H9 (cell line): Measurements from ENCODE around the gene NUP35. TPM values are rescaled to one million over a fixed set of nuclear protein-coding genes. Genes with fewer than 3 reads are reported as not detected.

Experiments used
- DNase-seq: peaks from one replicate; pipeline ENCODE4 v3.0.0-alpha.2; 2017
- H2AFZ ChIP-seq: one replicate; pipeline ENCODE4 v1.6.1; 2013; ENCODE audit warnings: mild to moderate bottlenecking, low read length, control low read depth, moderate library complexity
- H2AK5ac ChIP-seq: 2 replicates; pipeline ENCODE4 v1.6.1; 2013; ENCODE audit warnings: low read length, control low read depth, mixed read lengths; ENCODE audit not compliant: insufficient read length
- H2BK120ac ChIP-seq: one replicate; pipeline ENCODE4 v1.6.1; 2013; ENCODE audit warnings: low read depth, mild to moderate bottlenecking, low read length, control low read depth, inconsistent platforms; ENCODE audit not compliant: poor library complexity, severe bottlenecking
- H2BK12ac ChIP-seq: 2 replicates; pipeline ENCODE4 v1.6.1; 2013; ENCODE audit warnings: low read length, control low read depth, mixed read lengths, low read depth; ENCODE audit not compliant: insufficient read length
- H2BK15ac ChIP-seq: 2 replicates; pipeline ENCODE4 v1.6.1; 2013; ENCODE audit warnings: low read depth, low read length, control low read depth
- H2BK20ac ChIP-seq: one replicate; pipeline ENCODE4 v1.6.1; 2013; ENCODE audit warnings: low read depth, mild to moderate bottlenecking, low read length, control low read depth, inconsistent platforms; ENCODE audit not compliant: poor library complexity, severe bottlenecking
- H2BK5ac ChIP-seq: 2 replicates; pipeline ENCODE4 v1.6.1; 2013; ENCODE audit warnings: low read length, control low read depth, mixed read lengths; ENCODE audit not compliant: insufficient read length
- H3K14ac ChIP-seq: 2 replicates; pipeline ENCODE4 v1.6.1; 2013; ENCODE audit warnings: low read length, control low read depth; ENCODE audit not compliant: insufficient read depth
- H3K18ac ChIP-seq: 2 replicates; pipeline ENCODE4 v1.6.1; 2013; ENCODE audit warnings: low read depth, mild to moderate bottlenecking, mixed read lengths, low read length, control low read depth; ENCODE audit not compliant: insufficient read length
- H3K23ac ChIP-seq: 2 replicates; pipeline ENCODE4 v1.6.1; 2013; ENCODE audit warnings: low read length, control low read depth, mixed read lengths, low read depth; ENCODE audit not compliant: insufficient read length
- H3K23me2 ChIP-seq: 2 replicates; pipeline ENCODE4 v1.6.1; 2013; ENCODE audit warnings: low read depth, mild to moderate bottlenecking, mixed read lengths, low read length, control low read depth; ENCODE audit not compliant: insufficient read length, poor library complexity, severe bottlenecking
- H3K27ac ChIP-seq: 2 replicates; pipeline ENCODE4 v1.5.1; 2013; ENCODE audit warnings: low read length, control low read depth, mixed read lengths, low read depth; ENCODE audit not compliant: insufficient read length
- H3K27me3 ChIP-seq: 2 replicates; pipeline ENCODE4 v1.6.1; 2013; ENCODE audit warnings: low read length, control low read depth, inconsistent platforms; ENCODE audit not compliant: insufficient read depth
- H3K4ac ChIP-seq: 2 replicates; pipeline ENCODE4 v1.6.1; 2013; ENCODE audit warnings: low read depth, mild to moderate bottlenecking, control low read depth, inconsistent platforms, low read length, moderate library complexity
- H3K4me1 ChIP-seq: 2 replicates; pipeline ENCODE4 v1.6.1; 2013; ENCODE audit warnings: low read length, control low read depth, inconsistent platforms; ENCODE audit not compliant: insufficient read depth
- H3K4me2 ChIP-seq: 2 replicates; pipeline ENCODE4 v1.6.1; 2013; ENCODE audit warnings: low read length, control low read depth, mixed read lengths; ENCODE audit not compliant: insufficient read length, insufficient read depth
- H3K56ac ChIP-seq: 2 replicates; pipeline ENCODE4 v1.6.1; 2013; ENCODE audit warnings: low read depth, mild to moderate bottlenecking, mixed read lengths, low read length, control low read depth; ENCODE audit not compliant: insufficient read length
- H3K79me1 ChIP-seq: 2 replicates; pipeline ENCODE4 v1.6.1; 2013; ENCODE audit warnings: low read depth, mild to moderate bottlenecking, moderate library complexity, low read length, control low read depth, inconsistent platforms; ENCODE audit not compliant: insufficient read depth, poor library complexity, severe bottlenecking
- H3K79me2 ChIP-seq: 2 replicates; pipeline ENCODE4 v1.6.1; 2013; ENCODE audit warnings: low read length, control low read depth, inconsistent platforms; ENCODE audit not compliant: insufficient read depth
- H3K9ac ChIP-seq: 2 replicates; pipeline ENCODE4 v1.6.1; 2013; ENCODE audit warnings: low read length, control low read depth, mixed read lengths; ENCODE audit not compliant: insufficient read length; ENCODE audit errors: extremely low read depth
- H3K9me3 ChIP-seq: one replicate; pipeline ENCODE4 v1.6.1; 2013; ENCODE audit warnings: low read depth, low read length, inconsistent platforms; ENCODE audit not compliant: control insufficient read depth
- H3T11ph ChIP-seq: one replicate; pipeline ENCODE4 v1.6.1; 2013; ENCODE audit warnings: mild to moderate bottlenecking, low read length, control low read depth, inconsistent platforms
- H4K20me1 ChIP-seq: one replicate; pipeline ENCODE4 v1.6.1; 2013; ENCODE audit not compliant: control insufficient read depth, insufficient read length, insufficient read depth
- H4K5ac ChIP-seq: 2 replicates; pipeline ENCODE4 v1.6.1; 2013; ENCODE audit warnings: low read depth, mild to moderate bottlenecking, mixed read lengths, low read length, control low read depth; ENCODE audit not compliant: insufficient read length
- H4K8ac ChIP-seq: replicated peaks from 2 replicates; pipeline ENCODE4 v1.6.1; 2013; ENCODE audit warnings: low read length, control low read depth, mixed read lengths, low read depth; ENCODE audit not compliant: insufficient read length
- H4K91ac ChIP-seq: 2 replicates; pipeline ENCODE4 v1.6.1; 2013; ENCODE audit warnings: low read depth, mild to moderate bottlenecking, moderate library complexity, mixed read lengths, low read length, control low read depth; ENCODE audit not compliant: insufficient read length
- H3K27ac Mint-ChIP-seq, 3 experiments: 2 replicates in 2 of 3; 3 replicates in 1 of 3; pipeline ENCODE4 v1.8.0; 2020 to 2021; ENCODE audit warnings: mixed read lengths in 3 of 3, mild to moderate bottlenecking in 1 of 3, moderate library complexity in 1 of 3
- H3K27me3 Mint-ChIP-seq: 2 replicates; pipeline ENCODE4 v1.8.0; 2021; ENCODE audit warnings: low read depth, mild to moderate bottlenecking, moderate library complexity, mixed read lengths
- H3K36me3 Mint-ChIP-seq, 3 experiments: 2 replicates in 2 of 3; 3 replicates in 1 of 3; pipeline ENCODE4 v1.8.0; 2020 to 2021; ENCODE audit warnings: low read depth in 3 of 3, mixed read lengths in 3 of 3; ENCODE audit not compliant: insufficient read depth in 1 of 3
- H3K4me1 Mint-ChIP-seq, 2 experiments: 2 replicates each; pipeline ENCODE4 v1.8.0; 2020; ENCODE audit warnings: mixed read lengths in 2 of 2
- H3K4me3 Mint-ChIP-seq, 2 experiments: 2 replicates in 1 of 2; 3 replicates in 1 of 2; pipeline ENCODE4 v1.8.0; 2020 to 2021; ENCODE audit warnings: mild to moderate bottlenecking in 2 of 2, mixed read lengths in 2 of 2, moderate library complexity in 1 of 2
- H3K9me3 Mint-ChIP-seq, 2 experiments: 2 replicates in 1 of 2; 3 replicates in 1 of 2; pipeline ENCODE4 v1.8.0; 2020; ENCODE audit warnings: mild to moderate bottlenecking in 2 of 2, mixed read lengths in 2 of 2, moderate library complexity in 1 of 2
- WGBS: extraction: QIAGEN DNeasy Blood & Tissue Kit; methylation state at CpG from one replicate; pipeline ENCODE4 v1.1.7; 2013; ENCODE audit warnings: missing lambda C conversion rate, low lambda C conversion rate, mixed read lengths; ENCODE audit not compliant: insufficient read length; ENCODE audit errors: extremely low coverage; 5-methylcytosine and 5-hydroxymethylcytosine counted together
- total RNA-seq: library from RNA; stranded (reverse); gene quantifications from 2 replicates; pipeline ENCODE4 v1.2.1, GENCODE V29; 2021
- TF ChIP-seq, protein P1 (sequence below): fragments of 200-600 bp; sonication (generic); conservative IDR thresholded peaks from 3 replicates; pipeline ENCODE4 v1.8.0; 2021; ENCODE audit warnings: antibody characterized with exemption, mild to moderate bottlenecking

NUP35 gene
- total RNA-seq, 1 experiment from 2014 or later: 53.6 TPM

DNA sequence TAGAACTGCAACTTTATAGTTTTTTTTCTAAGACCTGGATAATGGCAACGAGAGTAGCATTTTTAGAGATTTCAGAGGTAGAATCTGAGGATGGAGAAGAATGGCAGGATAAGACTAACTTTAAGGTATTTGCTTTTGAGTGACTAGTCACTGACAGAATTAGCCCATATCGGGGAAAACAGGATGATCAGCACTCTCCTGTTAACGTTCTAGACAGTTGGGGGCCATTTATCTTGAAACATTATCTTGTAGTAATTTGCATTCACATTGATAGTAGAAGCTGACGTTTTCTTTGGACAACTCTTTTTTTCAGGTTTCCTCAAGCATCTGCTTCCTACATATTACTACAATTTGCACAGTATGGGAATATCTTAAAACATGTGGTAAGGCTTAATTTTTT, 32.9 kb downstream of the NUP35 start:
- Histone ChIP-seq H3K14ac (no peak overlapping the region), H2BK20ac (no peak overlapping the region), H3K27ac (no peak overlapping the region), H3K23ac (no peak overlapping the region), H3K4ac (no peak overlapping the region), H3K4me1 (no peaks in the 10 kb centered on the region; the same call in 1 of the 2 replicates), H4K8ac (no peak overlapping the region), H4K20me1 (no peaks in the 10 kb centered on the region), H3K79me2 (no peaks in the 10 kb centered on the region), H3K23me2 (no peaks in the 10 kb centered on the region), H3K18ac (no peak overlapping the region), H2BK12ac (no peak overlapping the region), H4K5ac (no peak overlapping the region), H3K56ac (no peak overlapping the region), H2BK120ac (no peak overlapping the region), H2AFZ (no peak overlapping the region), H2BK15ac (no peak overlapping the region), H3K27me3 (no peaks in the 10 kb centered on the region), H3K79me1 (no peaks in the 10 kb centered on the region), H3K9me3 (no peaks in the 10 kb centered on the region), H4K91ac (no peak overlapping the region), H3K4me2 (no peak overlapping the region), H3K9ac (no peak overlapping the region), H3T11ph (no peak overlapping the region), H2BK5ac (no peak overlapping the region), H2AK5ac (no peak overlapping the region)
- no CpG with 5 or more reads among the region's 4 CpGs for WGBS
- peaks cover 14 to 15% of the 10 kb centered on the region in 2 experiments; a peak in 4 of 5 replicates for H3K9me3 Mint-ChIP-seq
- TF ChIP-seq, protein P1, sequence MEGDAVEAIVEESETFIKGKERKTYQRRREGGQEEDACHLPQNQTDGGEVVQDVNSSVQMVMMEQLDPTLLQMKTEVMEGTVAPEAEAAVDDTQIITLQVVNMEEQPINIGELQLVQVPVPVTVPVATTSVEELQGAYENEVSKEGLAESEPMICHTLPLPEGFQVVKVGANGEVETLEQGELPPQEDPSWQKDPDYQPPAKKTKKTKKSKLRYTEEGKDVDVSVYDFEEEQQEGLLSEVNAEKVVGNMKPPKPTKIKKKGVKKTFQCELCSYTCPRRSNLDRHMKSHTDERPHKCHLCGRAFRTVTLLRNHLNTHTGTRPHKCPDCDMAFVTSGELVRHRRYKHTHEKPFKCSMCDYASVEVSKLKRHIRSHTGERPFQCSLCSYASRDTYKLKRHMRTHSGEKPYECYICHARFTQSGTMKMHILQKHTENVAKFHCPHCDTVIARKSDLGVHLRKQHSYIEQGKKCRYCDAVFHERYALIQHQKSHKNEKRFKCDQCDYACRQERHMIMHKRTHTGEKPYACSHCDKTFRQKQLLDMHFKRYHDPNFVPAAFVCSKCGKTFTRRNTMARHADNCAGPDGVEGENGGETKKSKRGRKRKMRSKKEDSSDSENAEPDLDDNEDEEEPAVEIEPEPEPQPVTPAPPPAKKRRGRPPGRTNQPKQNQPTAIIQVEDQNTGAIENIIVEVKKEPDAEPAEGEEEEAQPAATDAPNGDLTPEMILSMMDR: no peak
- peaks cover 24 to 25% of the 10 kb centered on the region in 2 experiments for H3K4me1 Mint-ChIP-seq
- peaks cover 49 to 71% (median 69%) of the 10 kb centered on the region in 3 experiments for H3K36me3 Mint-ChIP-seq
- H3K4me3 Mint-ChIP-seq: no peak overlapping the region
- no peaks in the 10 kb centered on the region for H3K27me3 Mint-ChIP-seq
- H3K27ac Mint-ChIP-seq: peak overlapping the region in 1 of 3 experiments; percentile 47; a peak in 1 of 7 replicates
- DNase-seq: no peak
